Right renal pelvis (tissue), 4 donors: ENCODE results near the gene CD7. TPM values are rescaled to one million over a fixed set of nuclear protein-coding genes. Genes with fewer than 3 reads are reported as not detected.
"Not testable (repeated sequence)": the region's sequence is repeated elsewhere in the genome, so short reads cannot be mapped to it uniquely, and the experiment has no call there.

ENCODE experiments used
- DNase-seq, 4 donors: peaks; one replicate each; pipeline ENCODE4 v3.0.0-alpha.2; 2013; ENCODE audit warnings: low read depth in 4 of 4, low spot score in 3 of 4, missing footprints in 1 of 4
- polyA plus RNA-seq, 4 donors: library from polyadenylated mRNA; unstranded; fragments of 120-200 nt; gene quantifications; one replicate each; pipeline ENCODE4 v1.2.1, GENCODE V29; 2013; ENCODE audit not compliant: insufficient read length in 4 of 4

The CD7 gene
- polyA plus RNA-seq, 4 donors, result 0.19 to 0.72 (median 0.54) TPM

DNA sequence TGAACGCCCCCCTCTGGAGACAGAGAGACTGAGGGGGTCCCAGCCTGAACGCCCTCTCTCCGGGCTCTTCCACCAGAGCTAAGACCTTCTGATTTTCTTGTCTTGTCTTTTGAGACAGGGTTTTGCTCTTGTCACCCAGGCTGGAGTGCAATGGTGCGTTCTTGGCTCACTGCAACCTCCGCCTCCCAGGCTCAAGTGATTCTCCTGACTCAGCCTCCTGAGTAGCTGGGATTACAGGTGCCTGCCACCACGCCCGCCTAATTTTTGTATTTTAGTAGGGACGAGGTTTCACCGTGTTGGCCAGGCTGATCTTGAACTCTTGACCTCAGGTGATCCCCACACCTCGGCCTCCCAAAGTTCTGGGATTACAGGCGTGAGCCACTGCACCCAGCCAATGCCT lies 30.6 kb upstream of the CD7 start:
- DNase-seq, result not testable (repeated sequence)

DNA sequence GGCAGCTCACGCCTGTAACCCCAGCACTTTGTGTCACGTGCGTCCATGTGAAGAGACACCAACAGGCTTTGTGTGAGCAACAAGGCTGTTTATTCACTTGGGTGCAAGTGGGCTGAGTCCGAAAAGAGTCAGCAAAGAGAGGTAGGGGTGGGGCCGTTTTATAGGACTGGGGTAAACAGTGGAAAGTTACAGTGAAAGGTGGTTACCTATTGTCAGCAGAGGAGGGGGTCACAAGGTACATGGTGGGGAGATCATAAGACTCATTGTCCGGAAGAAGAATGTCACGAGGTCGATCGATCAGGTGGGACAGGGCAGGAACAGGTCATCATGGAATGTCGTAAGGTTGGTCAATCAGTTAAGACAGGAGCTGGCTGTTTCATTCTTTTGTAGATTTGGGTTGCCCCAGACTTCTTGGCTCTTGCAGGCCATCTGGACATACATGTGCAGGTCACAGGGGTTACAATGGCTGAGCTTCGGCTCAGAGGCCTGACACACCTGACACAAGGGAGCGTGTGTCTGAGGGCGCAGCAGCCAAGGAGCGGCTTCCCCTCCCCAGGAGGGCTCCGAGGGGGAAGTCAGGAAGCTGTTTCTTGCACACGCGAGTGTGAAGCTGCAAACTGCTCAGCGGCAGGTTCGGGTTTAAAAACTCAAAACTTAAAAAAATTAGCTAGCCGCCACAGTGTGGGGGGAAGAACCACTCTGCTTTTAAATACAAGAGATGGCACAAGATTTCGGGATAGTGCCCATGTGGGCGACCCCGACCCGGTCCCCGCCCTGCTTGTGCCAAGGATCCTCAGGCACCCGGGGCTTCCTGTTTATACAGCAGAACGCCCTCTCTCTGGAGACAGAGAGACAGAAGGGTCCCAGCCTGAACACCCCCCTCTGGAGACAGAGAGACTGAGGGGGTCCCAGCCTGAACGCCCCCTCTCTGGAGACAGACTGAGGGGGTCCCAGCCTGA lies 29.2 kb upstream of the CD7 start:
- DNase-seq, result no peak

DNA sequence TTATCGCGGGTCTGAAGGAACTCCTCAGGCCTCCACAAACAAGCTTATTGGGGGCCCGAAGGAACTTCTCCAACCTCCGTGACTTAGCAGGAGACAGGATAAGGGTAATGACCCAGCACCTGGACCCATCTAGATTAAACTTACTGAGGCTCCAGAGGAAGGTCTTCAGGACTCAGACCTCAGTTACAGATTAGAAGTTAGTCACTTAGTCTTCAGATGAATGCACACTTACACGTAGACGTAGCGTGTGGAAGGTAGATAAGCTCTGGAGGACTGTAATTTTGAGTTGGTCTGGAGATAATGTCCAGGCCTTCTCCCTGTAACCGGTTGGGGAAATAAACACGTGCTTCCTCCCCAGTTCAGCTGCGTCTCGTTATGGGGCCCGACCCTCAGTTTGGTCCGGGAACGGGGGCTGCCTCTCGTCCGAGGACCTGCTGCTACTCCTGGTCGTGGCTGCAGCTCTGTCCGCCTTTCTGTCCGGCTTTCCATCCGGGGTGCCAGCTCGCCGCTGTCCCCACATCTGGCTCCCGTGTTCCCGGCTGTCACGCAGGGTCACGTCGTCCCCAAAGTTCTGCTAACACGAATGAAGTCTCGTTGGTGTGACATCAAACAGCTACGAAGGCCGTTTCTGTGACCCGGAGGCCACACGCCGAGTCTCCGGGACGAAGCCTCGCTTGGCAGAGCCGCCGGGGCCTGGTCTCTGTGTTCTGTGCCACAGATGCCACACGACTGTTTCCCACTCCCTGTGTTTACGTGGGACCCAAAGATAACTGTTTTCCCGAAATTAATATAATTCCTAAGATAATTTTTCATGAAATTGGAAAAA lies 28.0 kb upstream of the CD7 start:
- DNase-seq, result no peak

DNA sequence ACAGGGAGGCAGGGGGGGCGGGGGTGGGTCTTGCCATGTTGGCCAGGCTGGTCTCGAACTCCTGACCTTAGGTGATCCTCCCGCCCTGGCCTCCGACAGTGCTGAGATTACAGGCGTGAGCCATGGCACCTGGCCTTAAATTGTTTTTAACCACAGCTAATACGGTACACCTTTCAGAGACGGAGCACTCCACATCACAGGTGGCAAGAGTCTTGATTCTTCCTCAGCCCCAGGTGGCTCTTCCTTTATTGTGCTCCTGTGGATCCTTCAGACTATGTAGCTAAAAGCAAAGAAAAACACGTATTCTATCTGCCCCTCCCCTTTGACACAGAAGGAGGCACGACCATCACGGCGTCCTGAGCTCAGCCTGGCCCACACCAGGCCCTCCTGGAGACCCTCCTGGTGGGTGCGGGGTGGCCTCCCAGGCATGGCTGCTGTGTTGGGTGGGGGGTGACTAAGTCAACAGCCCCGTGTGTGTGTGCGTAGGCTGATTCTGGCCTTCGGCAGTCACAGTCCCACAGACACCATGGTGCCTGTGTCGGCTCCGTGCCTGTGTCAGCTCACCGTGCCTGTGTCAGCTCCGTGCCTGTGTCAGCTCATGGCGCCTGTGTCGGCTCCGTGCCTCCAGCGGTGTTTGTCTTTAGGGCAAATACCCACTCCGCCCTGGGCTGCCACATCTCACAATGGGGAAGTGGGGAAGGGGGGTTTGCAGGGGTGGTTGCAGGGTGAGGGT lies 26.9 kb upstream of the CD7 start:
- DNase-seq, result no peak

DNA sequence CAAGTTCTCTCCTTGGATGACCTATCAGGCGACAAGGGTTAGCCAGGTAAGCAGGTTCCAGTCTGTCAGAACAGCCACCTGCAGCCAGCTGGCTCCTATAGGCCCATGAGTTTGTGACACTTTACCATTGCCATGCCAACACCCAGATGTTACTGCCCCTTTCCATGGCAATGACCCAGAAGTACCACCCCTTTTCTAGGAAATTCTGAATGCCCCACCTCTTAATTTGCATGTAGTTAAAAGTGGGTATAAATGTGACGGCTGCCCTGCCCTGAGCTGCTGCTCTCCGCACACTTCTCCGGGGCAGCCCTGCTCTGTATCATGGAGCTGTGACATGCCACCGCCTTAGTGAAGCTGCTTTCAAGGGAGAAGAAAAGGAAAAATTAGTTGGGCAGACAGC lies 26.2 kb upstream of the CD7 start:
- no peak for DNase-seq

DNA sequence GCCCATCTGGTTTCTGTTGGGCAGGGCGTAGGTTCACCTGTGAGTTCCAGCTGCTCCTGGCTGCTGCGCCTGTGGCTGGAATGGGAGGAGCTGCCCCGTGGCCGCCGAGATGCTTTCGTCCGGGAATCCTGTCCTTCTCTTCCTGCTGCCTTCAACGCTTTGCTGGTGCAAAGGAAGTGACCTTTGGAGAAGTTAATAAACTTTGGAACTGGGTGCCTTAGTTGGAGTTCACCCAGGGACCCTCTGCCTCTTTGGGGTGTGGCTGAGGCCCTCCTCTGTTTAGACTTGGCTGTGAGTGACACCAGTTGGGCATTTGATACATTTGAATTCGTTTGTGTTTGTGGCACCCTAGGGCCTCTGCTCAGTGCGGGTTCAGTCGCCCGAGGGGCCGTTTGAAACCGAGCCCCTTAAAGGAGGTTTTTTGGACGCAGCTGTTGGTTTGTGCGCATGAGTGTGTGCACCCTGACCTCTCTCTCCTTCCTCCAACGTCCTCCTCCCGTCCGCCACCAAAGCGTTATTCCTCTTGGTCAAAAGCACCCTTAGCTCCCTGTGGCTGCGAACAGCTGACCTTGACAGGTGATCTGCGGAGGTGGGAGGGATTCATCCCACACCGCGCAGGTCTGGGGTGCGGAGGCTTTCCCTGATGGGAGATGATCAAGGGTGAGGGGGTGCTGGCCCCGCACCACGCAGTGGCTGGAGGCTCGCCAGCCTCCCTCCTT lies 25.1 kb upstream of the CD7 start:
- no peak for DNase-seq

DNA sequence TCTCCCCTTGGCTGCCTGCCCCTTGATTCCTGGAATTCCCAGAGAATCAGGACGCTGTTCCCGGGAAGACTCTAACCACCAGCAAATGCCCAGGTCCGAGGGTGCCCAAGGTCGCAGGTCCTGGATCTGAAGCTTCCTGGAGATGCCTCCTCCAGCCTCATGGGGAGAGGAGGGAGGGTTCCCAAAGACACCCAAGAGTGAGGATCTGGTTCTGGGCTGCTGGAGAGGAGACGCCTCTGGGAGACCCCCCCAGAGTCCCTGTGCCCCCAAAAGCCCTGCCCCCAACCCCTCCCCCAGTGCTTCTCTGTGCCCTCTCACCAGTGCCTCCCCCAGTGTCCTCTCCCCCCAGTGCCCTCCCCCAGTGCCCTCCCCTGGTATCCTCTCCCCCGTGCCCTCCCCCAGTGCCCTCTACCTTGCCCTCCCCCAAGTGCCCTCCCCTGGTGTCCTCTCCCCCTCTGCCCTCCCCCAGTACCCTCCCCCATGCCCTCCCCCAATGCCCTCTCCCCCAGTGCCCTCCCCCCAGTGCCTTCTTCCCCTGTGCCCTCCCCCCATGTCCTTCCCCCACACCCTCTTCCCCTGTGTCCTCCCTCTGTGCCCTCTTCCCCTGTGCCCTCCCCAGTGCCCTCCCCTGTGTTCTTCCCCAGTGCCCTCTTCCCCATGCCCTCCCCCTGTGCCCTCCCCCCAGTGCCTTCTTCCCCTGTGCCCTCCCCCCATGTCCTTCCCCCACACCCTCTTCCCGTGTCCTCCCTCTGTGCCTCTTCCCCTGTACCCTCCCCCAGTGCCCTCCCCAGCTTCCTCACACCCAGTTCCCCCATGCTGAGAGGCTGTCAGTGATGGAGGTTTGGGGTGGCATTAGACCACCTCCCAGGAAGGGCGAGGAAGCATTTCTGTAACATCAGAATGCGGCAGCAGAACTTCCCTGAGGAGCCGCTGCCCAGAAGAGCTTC lies 22.5 kb upstream of the CD7 start:
- DNase-seq, result no peak

DNA sequence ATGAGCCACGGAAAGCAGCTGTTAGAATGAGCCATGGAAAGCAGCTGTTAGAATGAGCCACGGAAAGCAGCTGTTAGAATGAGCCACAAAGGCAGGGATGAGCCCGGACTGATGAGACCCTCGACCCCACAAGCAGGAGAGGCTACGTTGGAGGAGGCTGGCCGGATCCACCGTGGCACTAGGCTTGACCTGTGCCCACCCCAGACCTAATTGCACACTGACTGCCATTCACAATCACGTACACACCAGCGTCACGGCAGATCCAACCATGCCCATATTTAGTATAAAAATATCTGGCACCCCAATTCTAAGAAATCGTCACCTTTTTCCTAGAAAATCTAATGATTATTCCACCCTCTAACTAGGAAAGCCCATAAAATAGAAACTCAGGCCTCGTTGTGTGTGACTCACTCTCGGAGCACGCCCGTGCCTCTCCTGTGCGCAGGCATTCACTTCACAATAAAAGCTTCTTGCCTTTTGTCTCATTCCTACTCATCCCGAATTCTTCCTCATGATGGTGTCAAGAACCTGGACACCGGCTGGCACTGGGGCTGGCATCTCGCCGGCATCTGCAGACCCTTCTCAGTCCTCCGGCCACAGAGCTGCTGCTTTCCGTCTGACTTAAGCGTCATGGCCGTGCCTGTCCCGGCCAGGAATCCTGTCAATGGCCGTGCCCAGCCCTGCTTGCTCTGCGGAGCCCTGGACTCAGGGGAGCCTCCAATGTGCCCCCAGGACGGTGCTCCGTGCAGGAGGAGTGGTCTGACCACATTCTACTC lies 21.6 kb upstream of the CD7 start:
- no peak for DNase-seq

DNA sequence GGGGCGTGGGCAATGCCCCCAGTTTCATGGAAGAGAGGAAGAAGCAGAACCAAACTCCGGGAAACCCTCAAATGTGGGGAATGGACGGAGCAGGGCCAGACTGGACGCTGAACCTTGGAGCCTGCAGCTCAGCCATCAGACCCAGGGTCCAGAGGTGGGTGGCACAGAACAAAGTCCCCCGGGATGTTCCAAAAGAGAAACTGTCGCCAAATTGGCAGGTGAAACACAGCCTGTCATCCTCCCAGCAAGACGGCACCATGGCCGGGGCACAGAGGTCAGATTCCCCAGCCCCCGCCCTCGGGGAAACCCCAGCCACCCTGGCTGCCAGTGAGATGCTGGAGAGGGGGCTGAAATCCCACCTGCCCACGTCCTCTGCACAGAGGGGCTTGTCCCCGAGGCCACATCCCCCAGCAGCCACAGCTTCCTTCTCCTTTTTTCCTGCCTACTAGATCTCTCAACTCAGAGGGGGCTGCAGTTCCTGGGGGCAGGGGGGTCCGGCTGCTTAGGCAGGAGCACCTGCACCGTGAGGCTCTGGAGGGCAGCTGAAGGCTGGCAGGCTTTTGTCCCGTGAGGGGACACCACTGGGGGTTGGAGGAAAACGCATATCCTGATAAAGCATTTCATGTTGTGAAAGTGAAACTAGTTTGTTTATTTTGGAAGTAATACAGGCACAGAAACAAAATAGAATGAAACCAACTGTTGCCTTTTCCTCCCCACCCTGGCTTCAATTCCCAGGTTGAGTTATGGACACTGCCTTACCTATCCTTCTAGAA lies 17.4 kb upstream of the CD7 start:
- DNase-seq, result no peak

DNA sequence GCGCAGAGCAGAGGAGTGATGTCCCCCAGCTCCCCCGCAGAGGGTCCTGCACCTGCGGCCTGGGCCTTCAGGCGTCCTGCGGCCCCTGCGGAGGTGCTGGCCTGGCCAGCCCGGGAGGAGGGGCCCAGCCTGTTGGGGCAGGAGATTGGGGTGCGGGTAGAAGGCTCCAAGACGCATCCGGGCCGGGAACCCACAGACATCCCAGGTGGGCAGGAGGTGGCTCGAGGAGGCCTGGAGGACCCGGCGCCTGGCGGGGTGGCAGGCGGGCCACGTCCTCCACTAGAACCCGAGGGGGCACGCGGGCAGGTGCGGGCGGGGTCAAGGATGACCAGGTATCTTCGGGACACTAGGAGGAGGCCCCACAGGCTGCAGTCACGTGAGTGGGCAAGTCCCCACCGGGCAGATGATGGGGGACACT lies 16.8 kb upstream of the CD7 start:
- DNase-seq, result no peak

DNA sequence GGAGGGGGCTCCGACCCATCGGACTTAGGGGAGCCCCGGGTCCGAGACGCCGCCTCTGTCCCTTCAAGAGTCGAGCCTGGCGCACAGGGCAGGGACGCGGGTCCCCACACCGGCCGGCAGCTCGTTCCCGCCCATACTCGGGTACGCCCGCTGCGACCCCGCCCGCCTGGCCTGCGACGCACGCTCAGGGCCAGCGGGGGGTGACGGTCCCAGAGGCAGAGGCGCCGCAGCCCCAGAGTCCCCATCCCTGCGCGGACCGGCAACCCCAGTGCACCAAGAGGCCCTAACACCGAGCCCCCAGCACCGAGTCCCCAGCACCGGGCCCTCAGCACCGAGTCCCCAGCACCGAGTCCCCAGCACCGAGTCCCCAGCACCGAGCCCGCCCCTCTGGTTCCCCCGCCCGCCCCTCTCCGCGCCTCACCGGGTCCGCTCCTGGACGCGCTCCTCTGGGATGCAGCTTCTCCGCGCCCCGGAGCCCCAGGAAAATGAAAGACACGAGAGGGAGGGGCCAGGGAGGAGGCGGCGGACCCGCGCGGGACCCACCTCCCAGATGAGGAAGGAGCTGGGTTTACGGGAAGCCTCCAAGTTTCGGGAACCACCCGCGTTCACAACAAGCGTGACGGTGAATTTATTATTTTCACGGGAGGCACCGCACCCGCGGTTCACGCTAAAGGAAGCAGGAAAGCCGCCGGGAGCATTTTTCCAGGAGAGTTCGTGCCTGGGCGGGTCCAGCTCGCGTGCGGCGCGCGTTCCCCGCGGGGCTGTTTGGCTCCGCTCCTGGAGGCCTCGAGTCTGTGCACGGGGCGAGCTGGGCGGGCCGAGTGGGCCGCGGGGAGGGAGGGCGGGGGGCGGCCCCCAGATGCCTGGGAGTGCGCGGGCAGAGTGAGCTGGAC lies 16.1 kb upstream of the CD7 start, which contains the start of gene SECTM1:
SECTM1 (minus strand) TSS at position 488 of the 893 bp plus-strand sequence. CDS start 6,526 bp downstream, outside the sequence.
- DNase-seq, result no peak

DNA sequence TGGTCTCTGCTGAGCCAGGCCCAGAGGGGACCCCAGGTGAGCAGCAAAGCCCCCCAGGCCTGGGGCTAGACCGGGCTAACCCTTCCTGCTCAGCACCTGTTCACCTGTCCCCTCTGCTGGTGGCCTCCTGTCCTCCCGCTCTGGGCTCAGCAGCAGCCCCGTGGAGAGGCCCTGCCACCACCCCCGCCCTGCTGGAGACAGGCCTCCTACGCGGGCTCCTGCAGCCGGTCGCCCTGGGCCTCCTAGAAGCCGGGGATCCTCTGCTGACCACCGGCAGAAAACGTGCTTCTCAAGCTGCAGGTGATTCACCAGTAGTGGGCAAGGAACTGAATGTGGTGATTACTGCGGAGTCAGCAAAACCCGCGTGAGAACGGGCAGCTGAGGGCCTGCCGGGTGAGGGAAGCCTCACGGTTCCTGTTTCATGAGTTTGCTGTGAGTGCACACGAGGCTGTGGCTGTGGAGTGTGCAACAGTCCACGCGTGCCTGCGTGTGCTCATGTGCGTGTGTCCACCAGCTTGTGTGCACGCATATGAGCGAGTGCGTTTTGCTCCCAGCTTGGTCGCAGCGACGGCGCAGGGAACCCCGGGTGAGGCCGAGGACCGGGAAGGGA lies 15.4 kb upstream of the CD7 start:
- no peak for DNase-seq

DNA sequence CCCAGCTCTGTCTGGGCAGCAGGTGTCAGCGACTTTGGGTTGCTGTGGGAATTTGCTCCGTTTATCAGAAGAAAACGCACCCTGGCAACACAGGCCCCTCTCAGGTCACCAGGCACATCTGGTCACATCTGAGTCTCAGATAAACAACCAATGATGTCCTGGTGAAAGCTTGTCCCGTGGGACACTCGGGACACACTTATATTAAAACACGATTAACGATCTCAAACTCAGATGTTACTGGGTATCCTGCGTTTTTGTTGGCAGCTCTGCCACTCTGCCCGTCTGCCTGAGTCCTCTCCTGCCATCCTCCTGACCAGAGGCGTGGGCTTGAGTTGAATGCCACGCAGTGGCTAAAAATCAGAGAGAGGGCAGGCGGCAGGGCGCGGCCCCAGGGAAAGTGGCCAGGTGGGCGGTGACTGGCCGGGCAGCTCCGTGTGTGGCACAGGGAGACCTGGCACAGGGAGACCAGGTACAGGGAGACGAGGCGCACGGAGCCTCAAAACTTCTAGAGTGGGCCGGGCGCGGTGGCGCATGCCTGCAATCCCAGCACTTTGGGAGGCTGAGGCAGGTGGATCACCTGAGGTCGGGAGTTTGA lies 14.0 kb upstream of the CD7 start:
- no peak for DNase-seq

DNA sequence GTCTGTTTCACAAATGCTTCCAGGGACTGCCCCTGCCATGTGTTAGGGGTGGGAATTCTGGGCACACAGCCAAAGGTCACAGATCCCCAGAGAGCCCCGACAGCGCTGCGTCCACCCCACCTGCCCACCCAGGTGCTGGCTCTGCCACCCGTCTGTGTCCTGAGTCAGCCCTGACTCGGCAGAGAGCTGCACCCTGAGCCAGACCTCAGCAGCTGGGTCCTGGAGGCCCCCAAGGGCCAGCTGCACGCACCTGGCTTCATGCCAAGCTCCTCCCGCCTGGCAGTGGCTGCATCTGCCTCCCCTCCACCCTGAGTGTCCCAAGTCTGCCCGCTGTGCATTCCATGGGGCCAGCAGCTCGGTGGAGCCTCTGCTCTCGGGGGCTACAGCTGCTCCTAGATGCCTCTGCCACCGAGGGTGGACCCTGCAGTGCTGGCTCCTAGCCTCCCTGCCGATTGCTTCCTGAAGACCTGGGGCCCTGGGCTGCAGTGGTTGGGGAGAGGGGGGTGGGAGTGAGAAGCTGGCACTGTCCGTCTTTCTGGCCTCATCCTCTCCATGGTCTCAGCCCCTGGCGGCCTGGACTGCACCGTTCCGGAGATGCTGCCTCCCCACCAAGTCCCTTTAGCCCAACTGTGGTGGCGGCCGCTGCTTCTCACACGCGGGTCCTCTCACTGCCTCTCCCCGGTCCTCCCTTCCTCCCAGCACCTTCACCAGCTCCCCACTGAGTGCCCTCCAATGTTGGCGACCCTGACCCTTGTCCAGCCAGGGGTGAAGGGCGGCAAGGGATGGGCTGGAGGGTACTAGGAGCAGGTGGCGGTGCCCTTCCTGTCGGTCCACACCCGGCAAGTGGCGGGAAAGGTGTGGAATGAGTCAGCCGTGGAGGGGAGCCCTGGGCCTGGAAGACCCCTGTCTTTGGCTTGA lies 13.2 kb upstream of the CD7 start:
- DNase-seq, result no peak
